Dendritic cell treated with granulocyte-macrophage colony-stimulating factor and Interleukin-4, amounts not matched to agents 40 ng/mL and 50 ng/mL, for 4 days (primary cell): ENCODE measurements around the gene GTF2A2.

ENCODE experiments used
- H3K27ac Mint-ChIP-seq: one replicate; pipeline ENCODE4 v1.8.0; 2022; ENCODE audit warnings: mild to moderate bottlenecking, mixed read lengths
- H3K27me3 Mint-ChIP-seq: one replicate; pipeline ENCODE4 v1.8.0; 2022; ENCODE audit warnings: mild to moderate bottlenecking, mixed read lengths
- H3K36me3 Mint-ChIP-seq: one replicate; pipeline ENCODE4 v1.8.0; 2022; ENCODE audit warnings: low read depth, mixed read lengths
- H3K4me1 Mint-ChIP-seq: one replicate; pipeline ENCODE4 v1.8.0; 2022; ENCODE audit warnings: low read depth, mixed read lengths
- H3K4me3 Mint-ChIP-seq: one replicate; pipeline ENCODE4 v1.8.0; 2022; ENCODE audit warnings: mild to moderate bottlenecking, moderate library complexity, mixed read lengths
- H3K9me3 Mint-ChIP-seq: one replicate; pipeline ENCODE4 v1.8.0; 2022; ENCODE audit warnings: mixed read lengths
- intact Hi-C: fragments of 100-400 bp; cut with micrococcal nuclease; formaldehyde crosslinking; loops from one replicate; pipeline ENCODE4 v1.15.0; 2022

Gene GTF2A2

GRCh38 chr15:59687836-59688235 is 30.5 kb upstream of the GTF2A2 start:
- intact Hi-C loops = loop anchor here (2.0 kb wide), 1 partner anchor 709 kb away; the partner anchor contains the start of gene ANXA2

GRCh38 chr15:59686389-59686788 is 29.1 kb upstream of the GTF2A2 start:
- intact Hi-C loops = no loop called here
- H3K9me3 Mint-ChIP-seq = no peaks in the 10 kb centered on the region
- peak overlapping the region; percentile 89 for H3K4me3 Mint-ChIP-seq
- peak overlapping the region; percentile 97 for H3K27ac Mint-ChIP-seq
- peaks cover 33% of the 10 kb centered on the region for H3K4me1 Mint-ChIP-seq
- peaks cover 58% of the 10 kb centered on the region for H3K36me3 Mint-ChIP-seq
- H3K27me3 Mint-ChIP-seq = no peaks in the 10 kb centered on the region

More at GRCh38 chr15:59687836-59688235, 30.5 kb upstream of the GTF2A2 start:
- Mint-ChIP-seq H3K9me3 (no peaks in the 10 kb centered on the region), H3K4me3 (peak overlapping the region; percentile 89), H3K27me3 (no peaks in the 10 kb centered on the region), H3K36me3 (peaks cover 46% of the 10 kb centered on the region), H3K27ac (peak overlapping the region; percentile 97), H3K4me1 (peaks cover 32% of the 10 kb centered on the region)

GRCh38 chr15:59685737-59686297 is 28.5 kb upstream of the GTF2A2 start:
- H3K4me1 Mint-ChIP-seq = peaks cover 33% of the 10 kb centered on the region
- H3K27ac Mint-ChIP-seq = peak overlapping the region; percentile 97
- no peaks in the 10 kb centered on the region for H3K9me3 Mint-ChIP-seq
- H3K27me3 Mint-ChIP-seq = no peaks in the 10 kb centered on the region
- intact Hi-C loops = no loop called here
- H3K36me3 Mint-ChIP-seq = peaks cover 64% of the 10 kb centered on the region
- H3K4me3 Mint-ChIP-seq = peak overlapping the region; percentile 89

GRCh38 chr15:59680870-59681269 is 23.6 kb upstream of the GTF2A2 start:
- no peaks in the 10 kb centered on the region for H3K9me3 Mint-ChIP-seq
- H3K27me3 Mint-ChIP-seq = no peaks in the 10 kb centered on the region
- intact Hi-C loops = no loop called here
- H3K27ac Mint-ChIP-seq = no peak overlapping the region
- peaks cover 31% of the 10 kb centered on the region for H3K4me1 Mint-ChIP-seq
- H3K4me3 Mint-ChIP-seq = no peak overlapping the region
- peaks cover 84% of the 10 kb centered on the region for H3K36me3 Mint-ChIP-seq

GRCh38 chr15:59680346-59680745 is 23.0 kb upstream of the GTF2A2 start:
- Mint-ChIP-seq H3K27ac (no peak overlapping the region), H3K4me3 (no peak overlapping the region), H3K9me3 (no peaks in the 10 kb centered on the region), H3K36me3 (peaks cover 89% of the 10 kb centered on the region), H3K27me3 (no peaks in the 10 kb centered on the region), H3K4me1 (peaks cover 26% of the 10 kb centered on the region)
- intact Hi-C loops = no loop called here

GRCh38 chr15:59678620-59679019 is 21.3 kb upstream of the GTF2A2 start:
- Mint-ChIP-seq H3K36me3 (peaks cover 97% of the 10 kb centered on the region), H3K27ac (peak overlapping the region; percentile 56)
- intact Hi-C loops = no loop called here

GRCh38 chr15:59678172-59678571 is 20.9 kb upstream of the GTF2A2 start:
- no peak overlapping the region for H3K27ac Mint-ChIP-seq
- intact Hi-C loops = no loop called here
- H3K4me1 Mint-ChIP-seq = peaks cover 17% of the 10 kb centered on the region
- H3K9me3 Mint-ChIP-seq = no peaks in the 10 kb centered on the region
- no peak overlapping the region for H3K4me3 Mint-ChIP-seq
- H3K36me3 Mint-ChIP-seq = peaks cover 97% of the 10 kb centered on the region
- H3K27me3 Mint-ChIP-seq = no peaks in the 10 kb centered on the region

More at GRCh38 chr15:59678620-59679019, 21.3 kb upstream of the GTF2A2 start:
- H3K4me1 Mint-ChIP-seq = peaks cover 21% of the 10 kb centered on the region
- no peak overlapping the region for H3K4me3 Mint-ChIP-seq
- no peaks in the 10 kb centered on the region for H3K9me3 Mint-ChIP-seq
- no peaks in the 10 kb centered on the region for H3K27me3 Mint-ChIP-seq

- H3K27ac Mint-ChIP-seq = no peak overlapping the region
- intact Hi-C loops = no loop called here
- H3K4me3 Mint-ChIP-seq = no peak overlapping the region
- H3K36me3 Mint-ChIP-seq = peaks cover 99% of the 10 kb centered on the region
- no peaks in the 10 kb centered on the region for H3K27me3 Mint-ChIP-seq
- peaks cover 13% of the 10 kb centered on the region for H3K4me1 Mint-ChIP-seq
- no peaks in the 10 kb centered on the region for H3K9me3 Mint-ChIP-seq
Observed at GRCh38 chr15:59676565-59676964, 19.2 kb upstream of the GTF2A2 start.

GRCh38 chr15:59674361-59674877 is 17.1 kb upstream of the GTF2A2 start:
- H3K9me3 Mint-ChIP-seq = no peaks in the 10 kb centered on the region
- intact Hi-C loops = no loop called here
- peaks cover 10% of the 10 kb centered on the region for H3K4me1 Mint-ChIP-seq
- peaks cover 98% of the 10 kb centered on the region for H3K36me3 Mint-ChIP-seq
- H3K27me3 Mint-ChIP-seq = no peaks in the 10 kb centered on the region
- H3K27ac Mint-ChIP-seq = no peak overlapping the region
- no peak overlapping the region for H3K4me3 Mint-ChIP-seq

- intact Hi-C loops = no loop called here
- Mint-ChIP-seq H3K4me3 (no peak overlapping the region), H3K27ac (no peak overlapping the region), H3K36me3 (peaks cover 81% of the 10 kb centered on the region), H3K9me3 (no peaks in the 10 kb centered on the region), H3K27me3 (no peaks in the 10 kb centered on the region), H3K4me1 (no peaks in the 10 kb centered on the region)
Observed at GRCh38 chr15:59668556-59668955, 11.2 kb upstream of the GTF2A2 start.

- peaks cover 11% of the 10 kb centered on the region for H3K4me1 Mint-ChIP-seq
- no peaks in the 10 kb centered on the region for H3K27me3 Mint-ChIP-seq
- H3K27ac Mint-ChIP-seq = no peak overlapping the region
- intact Hi-C loops = no loop called here
- peaks cover 77% of the 10 kb centered on the region for H3K36me3 Mint-ChIP-seq
- H3K9me3 Mint-ChIP-seq = no peaks in the 10 kb centered on the region
- no peak overlapping the region for H3K4me3 Mint-ChIP-seq
Observed at GRCh38 chr15:59662260-59662659, 4.9 kb upstream of the GTF2A2 start.

GRCh38 chr15:59659366-59659765 is 2.1 kb upstream of the GTF2A2 start:
- H3K36me3 Mint-ChIP-seq = peaks cover 55% of the 10 kb centered on the region
- peaks cover 11% of the 10 kb centered on the region for H3K4me1 Mint-ChIP-seq
- no peaks in the 10 kb centered on the region for H3K9me3 Mint-ChIP-seq
- H3K27me3 Mint-ChIP-seq = no peaks in the 10 kb centered on the region
- no peak overlapping the region for H3K27ac Mint-ChIP-seq
- H3K4me3 Mint-ChIP-seq = no peak overlapping the region
- intact Hi-C loops = loop anchor here (5.0 kb wide), 1 partner anchor 127 kb away; no protein-coding TSS in a partner anchor

- intact Hi-C loops = loop anchor here (1.0 to 5.0 kb wide), 2 partner anchors 26 to 125 kb away; no protein-coding TSS in a partner anchor
- H3K9me3 Mint-ChIP-seq = no peaks in the 10 kb centered on the region
- peaks cover 11% of the 10 kb centered on the region for H3K4me1 Mint-ChIP-seq
- H3K27ac Mint-ChIP-seq = no peak overlapping the region
- H3K27me3 Mint-ChIP-seq = no peaks in the 10 kb centered on the region
- peaks cover 51% of the 10 kb centered on the region for H3K36me3 Mint-ChIP-seq
- H3K4me3 Mint-ChIP-seq = no peak overlapping the region
Observed at GRCh38 chr15:59657635-59658125, 365 bp upstream of the GTF2A2 start.

- Mint-ChIP-seq H3K27ac (no peak overlapping the region), H3K27me3 (no peaks in the 10 kb centered on the region), H3K4me3 (no peak overlapping the region), H3K9me3 (no peaks in the 10 kb centered on the region), H3K36me3 (peaks cover 19% of the 10 kb centered on the region), H3K4me1 (no peaks in the 10 kb centered on the region)
- intact Hi-C loops = no loop called here
Observed at GRCh38 chr15:59654046-59654445, 3.3 kb downstream of the GTF2A2 start.

GRCh38 chr15:59649603-59650002 is 7.7 kb downstream of the GTF2A2 start:
- no peak overlapping the region for H3K4me3 Mint-ChIP-seq
- no peaks in the 10 kb centered on the region for H3K9me3 Mint-ChIP-seq
- no peaks in the 10 kb centered on the region for H3K27me3 Mint-ChIP-seq
- H3K36me3 Mint-ChIP-seq = peaks cover 17% of the 10 kb centered on the region
- H3K27ac Mint-ChIP-seq = no peak overlapping the region
- intact Hi-C loops = no loop called here
- H3K4me1 Mint-ChIP-seq = peaks cover 6% of the 10 kb centered on the region
